ENCODE measurements around the gene EMD. TPM values are rescaled to one million over a fixed set of nuclear protein-coding genes. Genes with fewer than 3 reads are reported as not detected.

The EMD gene
- total and polyA plus RNA-seq, 2 donors from 2014 or later: 79.6 to 102 TPM

DNA sequence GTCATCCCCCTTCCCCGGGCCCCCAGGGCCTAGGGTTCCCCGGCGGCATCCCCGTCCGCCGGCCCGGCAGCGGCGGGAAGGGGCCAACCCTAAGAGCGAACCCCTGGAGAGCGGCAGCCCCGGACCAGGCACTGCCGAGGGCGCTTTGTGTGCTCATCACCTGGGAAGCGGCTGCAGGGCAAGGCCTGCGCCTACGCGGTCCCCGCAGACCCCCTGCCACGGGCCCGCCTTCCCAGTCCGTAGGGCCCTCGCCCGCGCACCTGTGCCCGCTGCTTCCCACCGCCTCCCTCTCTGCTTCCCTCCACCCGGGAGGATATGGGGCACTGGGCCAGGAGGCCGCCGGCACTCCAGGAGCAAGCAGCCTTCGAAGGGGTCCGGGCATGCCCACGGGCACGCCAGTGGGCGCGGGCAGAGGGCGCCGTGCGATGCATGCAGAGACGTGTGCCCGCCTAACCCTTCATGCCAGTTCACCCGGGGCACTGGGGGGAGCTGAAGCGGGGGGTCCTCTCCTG, 7.2 kb upstream of the EMD start:
- H3K27ac ChIP-seq (ENCODE audit: low read depth in 2 of 2, low read length in 2 of 2): peak overlapping the region; percentile 37 to 51
- H3K27me3 ChIP-seq (ENCODE audit: control insufficient read depth, insufficient read depth, low read length): no peaks in the 10 kb centered on the region
- H3K36me3 ChIP-seq (ENCODE audit: control insufficient read depth in 2 of 3, insufficient read depth in 3 of 3, low read length in 3 of 3): peaks cover 0 to 7% (median 0%) of the 10 kb centered on the region in 3 donors
- no peak overlapping the region for H3K9ac ChIP-seq (ENCODE audit: low read length in 3 of 3)
- H3K4me3 ChIP-seq (ENCODE audit: low read length in 3 of 3): peak overlapping the region in 1 of 3 donors; percentile 44
- FAIRE-seq: no peak
- H3K4me1 ChIP-seq (ENCODE audit: control insufficient read depth in 2 of 3, insufficient read depth in 2 of 3, low read depth in 1 of 3, low read length in 3 of 3): peaks cover 0 to 13% (median 0%) of the 10 kb centered on the region in 3 donors
- TF ChIP-seq CTCF (IDR thresholded peaks at IDR 0.05; ENCODE audit: borderline replicate concordance, extremely low read depth, insufficient read depth): no peak
- H3K9me3 ChIP-seq (ENCODE audit: control insufficient read depth in 2 of 3, insufficient read depth in 1 of 3, low read length in 3 of 3): no peaks in the 10 kb centered on the region
- peak in 3 of 5 donors; percentile 20 to 83 (median 59) for DNase-seq
- intact Hi-C loops (cut with DNase I): no loop called here

DNA sequence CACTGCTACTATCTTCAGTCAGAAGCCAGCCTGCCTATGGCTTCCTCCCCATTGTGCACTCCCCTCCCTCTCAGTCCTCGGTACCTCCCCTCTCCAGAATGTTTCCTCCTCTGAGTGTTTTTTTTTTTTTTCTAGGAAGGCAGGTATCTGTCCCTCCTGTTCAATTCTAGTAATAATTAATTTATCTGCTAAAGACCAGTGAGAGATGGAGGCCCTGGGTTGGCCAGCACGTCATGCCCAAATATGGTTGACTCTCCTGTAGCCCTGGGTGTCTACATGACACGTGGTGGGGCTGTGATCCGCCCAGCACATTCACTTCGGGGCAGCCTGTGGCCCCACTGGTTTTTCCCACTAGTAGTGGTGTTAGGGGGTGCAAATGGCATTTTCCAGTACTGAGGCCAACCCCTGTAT, 6.5 kb upstream of the EMD start:
- no peaks in the 10 kb centered on the region for H3K36me3 ChIP-seq (ENCODE audit: control insufficient read depth in 2 of 3, insufficient read depth in 3 of 3, low read length in 3 of 3)
- DNase-seq: peak in 2 of 5 donors; percentile 23 to 85
- no peak overlapping the region for H3K9ac ChIP-seq (ENCODE audit: low read length in 3 of 3)
- no peak overlapping the region for H3K4me3 ChIP-seq (ENCODE audit: low read length in 3 of 3)
- no peak overlapping the region for H3K27ac ChIP-seq (ENCODE audit: low read depth in 2 of 2, low read length in 2 of 2)
- peaks cover 0 to 13% (median 0%) of the 10 kb centered on the region in 3 donors for H3K4me1 ChIP-seq (ENCODE audit: control insufficient read depth in 2 of 3, insufficient read depth in 2 of 3, low read depth in 1 of 3, low read length in 3 of 3)
- H3K9me3 ChIP-seq (ENCODE audit: control insufficient read depth in 2 of 3, insufficient read depth in 1 of 3, low read length in 3 of 3): no peaks in the 10 kb centered on the region
- FAIRE-seq: no peak
- intact Hi-C loops (cut with DNase I): no loop called here
- TF ChIP-seq CTCF (IDR thresholded peaks at IDR 0.05; ENCODE audit: borderline replicate concordance, extremely low read depth, insufficient read depth): no peak
- no peaks in the 10 kb centered on the region for H3K27me3 ChIP-seq (ENCODE audit: control insufficient read depth, insufficient read depth, low read length)

DNA sequence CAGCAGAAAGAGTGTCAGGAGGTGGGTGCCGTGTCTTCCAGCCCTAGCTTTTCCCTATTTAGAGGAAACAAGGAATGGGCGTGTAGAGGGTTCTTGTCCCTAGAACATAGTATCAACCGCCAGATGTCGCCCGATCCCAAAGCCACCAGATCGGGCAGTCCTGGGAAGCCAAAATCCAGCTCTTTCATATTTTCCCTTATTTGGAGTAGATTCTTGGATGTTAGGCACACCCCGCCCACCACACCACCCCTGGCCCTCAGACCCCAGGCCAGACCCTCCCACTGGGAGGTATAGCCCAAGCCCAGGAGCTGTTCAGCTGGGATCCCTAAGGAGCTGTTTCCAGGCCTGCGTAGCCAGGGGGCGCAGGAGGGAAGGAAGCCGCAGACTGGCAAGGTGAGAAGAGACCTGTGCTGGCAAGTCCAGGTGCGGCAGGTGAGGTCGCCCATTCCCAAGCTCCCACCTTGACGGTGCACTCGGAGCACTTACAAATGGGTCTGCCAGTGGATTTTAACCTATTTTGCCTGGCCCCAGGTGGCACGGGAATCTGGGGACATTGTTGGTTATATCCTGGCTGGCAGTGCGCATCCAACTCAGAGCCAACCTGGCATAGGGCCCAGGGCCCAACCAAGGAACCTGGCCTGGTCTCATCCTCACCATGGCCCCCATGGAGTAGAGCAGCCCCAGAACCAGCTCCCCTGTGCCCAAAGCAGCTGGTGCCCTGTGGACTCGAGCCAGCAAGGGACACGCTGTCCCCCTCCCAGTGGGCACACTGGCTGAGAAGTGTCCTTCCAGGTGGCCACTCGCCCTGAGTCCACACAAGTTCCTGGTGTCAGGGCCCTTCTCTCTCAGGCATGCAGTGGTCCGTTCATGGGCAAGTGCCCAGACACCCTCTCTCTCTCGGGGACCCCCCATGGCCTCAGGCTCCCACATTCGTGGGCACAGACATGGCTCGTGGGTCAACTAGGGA, 5.5 kb upstream of the EMD start:
- peak; percentile 72 to 90 (median 81) for DNase-seq
- Histone ChIP-seq H3K4me3 (ENCODE audit: low read length in 3 of 3) (peak overlapping the region; percentile 36 to 61 (median 48)), H3K27me3 (ENCODE audit: control insufficient read depth, insufficient read depth, low read length) (no peaks in the 10 kb centered on the region), H3K27ac (ENCODE audit: low read depth in 2 of 2, low read length in 2 of 2) (peak overlapping the region; percentile 71 to 80), H3K9ac (ENCODE audit: low read length in 3 of 3) (peak overlapping the region in 2 of 3 donors; percentile 55 to 71), H3K9me3 (ENCODE audit: control insufficient read depth in 2 of 3, insufficient read depth in 1 of 3, low read length in 3 of 3) (no peaks in the 10 kb centered on the region), H3K4me1 (ENCODE audit: control insufficient read depth in 2 of 3, insufficient read depth in 2 of 3, low read depth in 1 of 3, low read length in 3 of 3) (peaks cover 0 to 9% (median 0%) of the 10 kb centered on the region in 3 donors), H3K36me3 (ENCODE audit: control insufficient read depth in 2 of 3, insufficient read depth in 3 of 3, low read length in 3 of 3) (no peaks in the 10 kb centered on the region)
- no peak for FAIRE-seq
- TF ChIP-seq CTCF (IDR thresholded peaks at IDR 0.05; ENCODE audit: borderline replicate concordance, extremely low read depth, insufficient read depth): peak; percentile 35
- intact Hi-C loops (cut with DNase I): no loop called here
